Measurements from ENCODE around the gene BBX. TPM values are rescaled to one million over a fixed set of nuclear protein-coding genes. Genes with fewer than 3 reads are reported as not detected.

The BBX gene
- total and polyA plus RNA-seq, 2 of the 13 experiments (the other 11 are each of a cell fraction or from before 2014, with no cell fraction given), result 13.7 to 23.2 TPM

Other genes with a start within 250 kb of the BBX start
- not detected in 2 replicates for gene CCDC54, start 145.5 kb upstream of the BBX start, total RNA-seq (2016; rRNA removed; fragmentation: Illumina TruSeq; extraction: Trizol)
- not detected in 2 replicates for gene CCDC54, start 145.5 kb upstream of the BBX start, polyA plus RNA-seq (2011; rRNA removed)